Measurements from ENCODE around the gene NSD1. TPM values are rescaled to one million over a fixed set of nuclear protein-coding genes. Genes with fewer than 3 reads are reported as not detected.

Gene NSD1
- total and polyA plus RNA-seq, 3 donors from 2014 or later, result 66.0 to 86.6 (median 71.2) TPM

GRCh38 chr5:177189965-177190364, 56.4 kb downstream of the NSD1 start:
- no peaks in the 10 kb centered on the region for H3K27me3 ChIP-seq
- H3K4me3 ChIP-seq, result no peak overlapping the region
- H3K4me1 ChIP-seq, result no peaks in the 10 kb centered on the region
- H3K9me3 ChIP-seq, result no peaks in the 10 kb centered on the region
- TF ChIP-seq CTCF (IDR thresholded peaks at IDR 0.05), result no peak
- no peak for TF ChIP-seq POLR2A (IDR thresholded peaks at IDR 0.05)
- WGBS, 2 donors, result 63 to 76% methylated on average over 4 of the region's 4 CpGs
- no peak overlapping the region for H3K27ac ChIP-seq
- no peak for DNase-seq
- H3K36me3 ChIP-seq (ENCODE audit: low read depth, missing control alignments), result no peaks in the 10 kb centered on the region
- intact Hi-C loops (cut with DNase I; ENCODE audit: low total_unique reads), result no loop called here

GRCh38 chr5:177194268-177194667, 60.7 kb downstream of the NSD1 start:
- intact Hi-C loops (cut with DNase I; ENCODE audit: low total_unique reads), result no loop called here
- no peak for DNase-seq
- Histone ChIP-seq H3K27me3 (no peaks in the 10 kb centered on the region), H3K36me3 (ENCODE audit: low read depth, missing control alignments) (no peaks in the 10 kb centered on the region), H3K4me3 (no peak overlapping the region), H3K4me1 (no peaks in the 10 kb centered on the region), H3K27ac (no peak overlapping the region), H3K9me3 (no peaks in the 10 kb centered on the region)
- WGBS, 2 donors, result 43 to 57% methylated on average over 3 of the region's 3 CpGs
- TF ChIP-seq CTCF (IDR thresholded peaks at IDR 0.05) (no peak), POLR2A (IDR thresholded peaks at IDR 0.05) (no peak)

- WGBS, 2 donors, result 95 to 98% methylated on average over 9 of the region's 9 CpGs
- TF ChIP-seq CTCF (IDR thresholded peaks at IDR 0.05) (no peak), POLR2A (IDR thresholded peaks at IDR 0.05) (no peak)
- Histone ChIP-seq H3K27me3 (no peaks in the 10 kb centered on the region), H3K9me3 (no peaks in the 10 kb centered on the region), H3K4me3 (no peak overlapping the region), H3K4me1 (no peaks in the 10 kb centered on the region), H3K27ac (no peak overlapping the region), H3K36me3 (ENCODE audit: low read depth, missing control alignments) (no peaks in the 10 kb centered on the region)
- intact Hi-C loops (cut with DNase I; ENCODE audit: low total_unique reads), result no loop called here
- DNase-seq, result no peak
These were observed 61.9 kb downstream of the NSD1 start for GRCh38 chr5:177195307-177195952.

GRCh38 chr5:177198738-177199137, 65.2 kb downstream of the NSD1 start:
- Histone ChIP-seq H3K27me3 (no peaks in the 10 kb centered on the region), H3K4me3 (no peak overlapping the region), H3K9me3 (no peaks in the 10 kb centered on the region), H3K36me3 (ENCODE audit: low read depth, missing control alignments) (no peaks in the 10 kb centered on the region), H3K4me1 (no peaks in the 10 kb centered on the region), H3K27ac (no peak overlapping the region)
- TF ChIP-seq POLR2A (IDR thresholded peaks at IDR 0.05) (no peak), CTCF (IDR thresholded peaks at IDR 0.05) (no peak)
- intact Hi-C loops (cut with DNase I; ENCODE audit: low total_unique reads), result no loop called here
- WGBS, 2 donors, result 96 to 98% methylated on average over 5 of the region's 5 CpGs
- DNase-seq, result no peak

GRCh38 chr5:177204281-177204680, 70.7 kb downstream of the NSD1 start:
- Histone ChIP-seq H3K9me3 (no peaks in the 10 kb centered on the region), H3K36me3 (ENCODE audit: low read depth, missing control alignments) (no peaks in the 10 kb centered on the region)
- no peak for DNase-seq

More at GRCh38 chr5:177204281-177204680, 70.7 kb downstream of the NSD1 start:
- TF ChIP-seq CTCF (IDR thresholded peaks at IDR 0.05) (no peak), POLR2A (IDR thresholded peaks at IDR 0.05) (no peak)
- intact Hi-C loops (cut with DNase I; ENCODE audit: low total_unique reads), result no loop called here
- Histone ChIP-seq H3K27ac (no peak overlapping the region), H3K4me1 (no peaks in the 10 kb centered on the region), H3K27me3 (no peaks in the 10 kb centered on the region), H3K4me3 (no peak overlapping the region)
- WGBS, 2 donors, result 92 to 95% methylated on average over 9 of the region's 9 CpGs

Measured in testis (tissue), 3 donors.